ENCODE data around the gene MSI2. TPM values are rescaled to one million over a fixed set of nuclear protein-coding genes. Genes with fewer than 3 reads are reported as not detected.
A peak's percentile ranks its signal among the peaks of the same experiment; 100 is the strongest.
"Not testable (repeated sequence)": the region's sequence is repeated elsewhere in the genome, so short reads cannot be mapped to it uniquely, and the experiment has no call there.

Gene MSI2
- total and polyA plus RNA-seq, 9 of the 15 experiments (the other 6 are each of a cell fraction or from before 2014, with no cell fraction given), result 4.6 to 61.8 (median 42.4) TPM

DNA sequence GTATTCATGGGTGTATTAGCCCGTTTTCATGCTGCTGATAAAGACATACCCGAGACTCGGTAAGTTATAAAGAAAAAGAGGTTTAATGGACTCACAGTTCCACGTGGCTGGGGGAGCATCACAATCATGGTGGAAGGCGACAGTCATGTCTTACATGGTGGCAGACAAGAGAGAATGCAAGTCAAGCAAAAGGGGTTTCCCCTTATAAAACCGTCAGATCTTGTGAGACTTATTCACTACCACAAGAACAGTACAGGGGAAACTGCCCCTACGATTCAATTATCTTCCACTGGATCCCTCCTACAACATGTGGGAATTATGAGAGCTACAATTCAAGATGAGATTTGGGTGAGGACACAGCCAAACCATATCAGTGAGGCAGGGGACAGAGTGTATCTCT lies 44.3 kb downstream of the MSI2 start:
- H3K27ac ChIP-seq (ENCODE audit: extremely low read depth, low read depth, low read length); H3K9me1 ChIP-seq (ENCODE audit: control insufficient read depth, insufficient read depth, low read length); H3K4me2 ChIP-seq (ENCODE audit: insufficient read depth, low read length); in situ Hi-C loops (cut with MboI); CTCF ChIA-PET (ENCODE audit: low intra/inter-chr PET ratio); H3K9ac ChIP-seq (ENCODE audit: insufficient read depth in 1 of 2, low read depth in 2 of 2, low read length in 2 of 2); H2AFZ ChIP-seq (ENCODE audit: low read depth, low read length); intact Hi-C loops (cut with micrococcal nuclease); H3K27me3 ChIP-seq (ENCODE audit: control insufficient read depth in 2 of 2, insufficient read depth in 2 of 2, low read length in 2 of 2); FAIRE-seq; H3K4me1 ChIP-seq (replicated peaks in 1 of 2; ENCODE audit: control insufficient read depth in 2 of 2, insufficient read depth in 2 of 2, low read length in 2 of 2); H3K79me2 ChIP-seq (ENCODE audit: control insufficient read depth, insufficient read depth, low read length); ATAC-seq; POLR2A ChIA-PET; H3K9me3 ChIP-seq (replicated peaks; ENCODE audit: control insufficient read depth, insufficient read depth, low read depth, low read length); H4K20me1 ChIP-seq (replicated peaks; ENCODE audit: control insufficient read depth, insufficient read depth, low read length); DNase-seq (ENCODE audit: extremely low read depth in 1 of 4, low spot score in 3 of 4); BruUV-seq (replicated peaks); H3K4me3 ChIP-seq: not testable (repeated sequence)
- 94% methylated on average over 7 of the region's 7 CpGs for WGBS (ENCODE audit: insufficient coverage, low coverage, missing lambda C conversion rate)
- H3K36me3 ChIP-seq (ENCODE audit: control insufficient read depth, insufficient read depth, low read length), result peaks cover 27% of the 10 kb centered on the region; the same call in 2 of the 3 replicates
- 0 out of 2 replicates have a peak, but pooled peaks have one; percentile 53 for TF ChIP-seq ZNF766 (CRISPR knock-in tag; conservative IDR thresholded peaks at IDR 0.05)

DNA sequence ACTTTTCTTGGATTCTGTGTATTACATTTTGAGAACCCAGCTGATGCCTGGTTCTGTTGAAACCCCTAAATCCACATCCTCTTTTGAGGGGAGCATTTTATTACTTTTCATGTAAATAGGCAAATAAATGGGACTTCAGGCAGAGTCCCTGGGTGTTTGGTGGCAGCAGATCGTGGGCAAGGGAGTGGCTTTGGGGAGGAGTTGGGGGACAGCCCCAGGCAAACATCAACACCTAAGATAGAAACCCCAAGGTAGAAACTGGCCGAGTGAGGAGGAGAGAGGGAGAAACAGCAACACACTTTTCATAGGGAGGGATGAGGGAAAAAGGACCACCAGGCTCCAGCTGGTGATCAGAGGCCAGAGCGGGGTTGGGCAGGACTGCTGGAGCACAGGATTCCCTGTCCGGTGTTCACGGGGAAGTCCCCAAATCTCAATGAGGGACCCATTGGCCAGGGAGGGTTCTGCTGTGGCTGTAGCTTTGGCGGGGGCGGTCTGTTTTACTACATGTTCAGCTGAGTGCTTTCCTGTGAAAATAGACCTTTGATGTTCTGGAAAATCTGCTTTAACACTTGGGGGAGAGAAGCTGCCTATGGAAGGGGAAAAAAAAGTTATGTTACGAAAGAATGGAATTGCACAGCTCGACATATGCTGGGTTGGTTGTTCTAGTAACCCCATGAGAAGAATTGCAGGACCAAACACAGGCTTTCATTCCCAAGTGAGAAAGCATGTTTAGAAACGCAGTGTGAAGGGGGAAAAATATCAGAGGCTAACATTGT lies 46.6 kb downstream of the MSI2 start:
- no peaks in the 10 kb centered on the region for H3K9me1 ChIP-seq (ENCODE audit: control insufficient read depth, insufficient read depth, low read length)
- FAIRE-seq (peak; percentile 35), DNase-seq (ENCODE audit: extremely low read depth in 1 of 4, low spot score in 3 of 4) (no peak), ATAC-seq (no peak)
- POLR2A ChIA-PET, result no interaction called here
- no peak overlapping the region for H3K27ac ChIP-seq (ENCODE audit: extremely low read depth, low read depth, low read length)
- no peaks in the 10 kb centered on the region for H3K4me1 ChIP-seq (replicated peaks in 1 of 2; ENCODE audit: control insufficient read depth in 2 of 2, insufficient read depth in 2 of 2, low read length in 2 of 2)
- intact Hi-C loops (cut with micrococcal nuclease) (no loop called here), in situ Hi-C loops (cut with MboI) (no loop called here)
- peaks cover 4% of the 10 kb centered on the region; the same call in 1 of the 2 replicates for H3K9me3 ChIP-seq (replicated peaks; ENCODE audit: control insufficient read depth, insufficient read depth, low read depth, low read length)
- no peaks in the 10 kb centered on the region for H4K20me1 ChIP-seq (replicated peaks; ENCODE audit: control insufficient read depth, insufficient read depth, low read length)
- no peak for TF ChIP-seq SPI1 (IDR thresholded peaks at IDR 0.05; ENCODE audit: borderline replicate concordance, low read depth, low read length)
- no peak for TF ChIP-seq SMARCC2 (IDR thresholded peaks at IDR 0.05; ENCODE audit: low read depth)
- no peak for TF ChIP-seq STAT5B (CRISPR knock-in tag; IDR thresholded peaks at IDR 0.05)
- TF ChIP-seq, protein P1, sequence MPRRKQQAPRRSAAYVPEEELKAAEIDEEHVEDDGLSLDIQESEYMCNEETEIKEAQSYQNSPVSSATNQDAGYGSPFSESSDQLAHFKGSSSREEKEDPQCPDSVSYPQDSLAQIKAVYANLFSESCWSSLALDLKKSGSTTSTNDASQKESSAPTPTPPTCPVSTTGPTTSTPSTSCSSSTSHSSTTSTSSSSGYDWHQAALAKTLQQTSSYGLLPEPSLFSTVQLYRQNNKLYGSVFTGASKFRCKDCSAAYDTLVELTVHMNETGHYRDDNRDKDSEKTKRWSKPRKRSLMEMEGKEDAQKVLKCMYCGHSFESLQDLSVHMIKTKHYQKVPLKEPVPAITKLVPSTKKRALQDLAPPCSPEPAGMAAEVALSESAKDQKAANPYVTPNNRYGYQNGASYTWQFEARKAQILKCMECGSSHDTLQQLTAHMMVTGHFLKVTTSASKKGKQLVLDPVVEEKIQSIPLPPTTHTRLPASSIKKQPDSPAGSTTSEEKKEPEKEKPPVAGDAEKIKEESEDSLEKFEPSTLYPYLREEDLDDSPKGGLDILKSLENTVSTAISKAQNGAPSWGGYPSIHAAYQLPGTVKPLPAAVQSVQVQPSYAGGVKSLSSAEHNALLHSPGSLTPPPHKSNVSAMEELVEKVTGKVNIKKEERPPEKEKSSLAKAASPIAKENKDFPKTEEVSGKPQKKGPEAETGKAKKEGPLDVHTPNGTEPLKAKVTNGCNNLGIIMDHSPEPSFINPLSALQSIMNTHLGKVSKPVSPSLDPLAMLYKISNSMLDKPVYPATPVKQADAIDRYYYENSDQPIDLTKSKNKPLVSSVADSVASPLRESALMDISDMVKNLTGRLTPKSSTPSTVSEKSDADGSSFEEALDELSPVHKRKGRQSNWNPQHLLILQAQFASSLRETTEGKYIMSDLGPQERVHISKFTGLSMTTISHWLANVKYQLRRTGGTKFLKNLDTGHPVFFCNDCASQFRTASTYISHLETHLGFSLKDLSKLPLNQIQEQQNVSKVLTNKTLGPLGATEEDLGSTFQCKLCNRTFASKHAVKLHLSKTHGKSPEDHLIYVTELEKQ (CRISPR knock-in tag; IDR thresholded peaks at IDR 0.05), result no peak
- TF ChIP-seq KLF10 (CRISPR knock-in tag; IDR thresholded peaks at IDR 0.05), result no peak
- no peak for TF ChIP-seq SIX5 (IDR thresholded peaks at IDR 0.05; ENCODE audit: borderline replicate concordance in 1 of 2, insufficient read depth in 1 of 2, low read depth in 1 of 2, low read length in 2 of 2)
- no peak for TF ChIP-seq GTF2F1 (IDR thresholded peaks at IDR 0.05; ENCODE audit: low read depth, low read length)
- TF ChIP-seq SMARCA5 (IDR thresholded peaks at IDR 0.05), result no peak
- no peak for TF ChIP-seq ZNF778 (CRISPR knock-in tag; IDR thresholded peaks at IDR 0.05)
- TF ChIP-seq ZNF12 (CRISPR knock-in tag; IDR thresholded peaks at IDR 0.05), result no peak
- TF ChIP-seq GABPB1 (CRISPR knock-in tag; IDR thresholded peaks at IDR 0.05), result no peak
- BruUV-seq (replicated peaks), result no TSS peak
- no peaks in the 10 kb centered on the region for H3K27me3 ChIP-seq (ENCODE audit: control insufficient read depth in 2 of 2, insufficient read depth in 2 of 2, low read length in 2 of 2)
- peaks cover 22% of the 10 kb centered on the region; the same call in 2 of the 3 replicates for H3K36me3 ChIP-seq (ENCODE audit: control insufficient read depth, insufficient read depth, low read length)
- H2AFZ ChIP-seq (ENCODE audit: low read depth, low read length), result no peak overlapping the region
- H3K4me3 ChIP-seq, result no peak overlapping the region
- H3K9ac ChIP-seq (ENCODE audit: insufficient read depth in 1 of 2, low read depth in 2 of 2, low read length in 2 of 2), result no peak overlapping the region
- 0 out of 3 replicates have a peak, but pooled peaks cover 6% of the 10 kb centered on the region for H3K79me2 ChIP-seq (ENCODE audit: control insufficient read depth, insufficient read depth, low read length)
- 91% methylated on average over 9 of the region's 10 CpGs for WGBS (ENCODE audit: insufficient coverage, low coverage, missing lambda C conversion rate)
- CTCF ChIA-PET (ENCODE audit: low intra/inter-chr PET ratio), result no interaction called here
- no peak overlapping the region for H3K4me2 ChIP-seq (ENCODE audit: insufficient read depth, low read length)

All from K562 (cell line).